ENCODE results near the gene SUSD4.

Gene SUSD4

GRCh38 chr1:223301371-223301770, 62.6 kb downstream of the SUSD4 start:
- no peak for TF ChIP-seq CTCF (IDR thresholded peaks at IDR 0.05; ENCODE audit: insufficient read depth, low read length, missing control alignments)
- CTCF ChIA-PET, result no interaction called here
- DNase-seq (ENCODE audit: low read depth, low spot score), result no peak
- POLR2A ChIA-PET, result no interaction called here
- H3K4me3 ChIP-seq (ENCODE audit: low read depth, low read length), result no peak overlapping the region

- TF ChIP-seq CTCF (IDR thresholded peaks at IDR 0.05; ENCODE audit: insufficient read depth, low read length, missing control alignments), result no peak
- ChIA-PET POLR2A (no interaction called here), CTCF (no interaction called here)
- no peak for DNase-seq (ENCODE audit: low read depth, low spot score)
- no peak overlapping the region for H3K4me3 ChIP-seq (ENCODE audit: low read depth, low read length)
Measured at GRCh38 chr1:223299553-223299952, 64.4 kb downstream of the SUSD4 start.

GRCh38 chr1:223298701-223299100, 65.3 kb downstream of the SUSD4 start:
- CTCF ChIA-PET, result no interaction called here
- H3K4me3 ChIP-seq (ENCODE audit: low read depth, low read length), result no peak overlapping the region
- TF ChIP-seq CTCF (IDR thresholded peaks at IDR 0.05; ENCODE audit: insufficient read depth, low read length, missing control alignments), result no peak
- POLR2A ChIA-PET, result no interaction called here
- DNase-seq (ENCODE audit: low read depth, low spot score), result no peak

GRCh38 chr1:223297800-223298199, 66.2 kb downstream of the SUSD4 start:
- no peak for DNase-seq (ENCODE audit: low read depth, low spot score)
- no peak overlapping the region for H3K4me3 ChIP-seq (ENCODE audit: low read depth, low read length)
- ChIA-PET POLR2A (no interaction called here), CTCF (no interaction called here)
- TF ChIP-seq CTCF (IDR thresholded peaks at IDR 0.05; ENCODE audit: insufficient read depth, low read length, missing control alignments), result no peak

GRCh38 chr1:223291796-223292195, 72.2 kb downstream of the SUSD4 start:
- H3K4me3 ChIP-seq (ENCODE audit: low read depth, low read length), result no peak overlapping the region
- ChIA-PET POLR2A (no interaction called here), CTCF (no interaction called here)
- no peak for TF ChIP-seq CTCF (IDR thresholded peaks at IDR 0.05; ENCODE audit: insufficient read depth, low read length, missing control alignments)
- no peak for DNase-seq (ENCODE audit: low read depth, low spot score)

GRCh38 chr1:223290397-223290796, 73.6 kb downstream of the SUSD4 start:
- no peak overlapping the region for H3K4me3 ChIP-seq (ENCODE audit: low read depth, low read length)
- ChIA-PET POLR2A (no interaction called here), CTCF (interaction anchor here (1.1 kb wide), 1 partner anchor 156 kb away, joined by 4 read pairs; no protein-coding TSS in a partner anchor)
- no peak for TF ChIP-seq CTCF (IDR thresholded peaks at IDR 0.05; ENCODE audit: insufficient read depth, low read length, missing control alignments)
- no peak for DNase-seq (ENCODE audit: low read depth, low spot score)

Measured in AG04449 (cell line).